Loucy (cell line): ENCODE measurements around the gene APOL6.

Experiments used
- H2AFZ ChIP-seq: fragments of 200-600 bp; sonication (generic); 2 replicates; pipeline ENCODE4 v1.6.0; 2016; ENCODE audit warnings: antibody characterized with exemption, mild to moderate bottlenecking, low read length, moderate library complexity
- H3F3A ChIP-seq: fragments of 200-600 bp; 2 replicates; pipeline ENCODE4 v1.6.0; 2016; ENCODE audit warnings: antibody characterized with exemption, low read depth, mild to moderate bottlenecking
- H3K27me3 ChIP-seq: fragments of 200-600 bp; sonication (generic); 2 replicates; pipeline ENCODE4 v1.6.1; 2014; ENCODE audit warnings: low read length, mild to moderate bottlenecking; ENCODE audit not compliant: insufficient read depth, poor library complexity, severe bottlenecking
- H3K36me3 ChIP-seq: fragments of 200-600 bp; sonication (generic); 2 replicates; pipeline ENCODE4 v1.6.1; 2016; ENCODE audit warnings: low read length; ENCODE audit not compliant: insufficient read depth
- H3K4me1 ChIP-seq: fragments of 200-600 bp; sonication (generic); 2 replicates; pipeline ENCODE4 v1.5.1; 2014; ENCODE audit warnings: low read length, mild to moderate bottlenecking; ENCODE audit not compliant: insufficient read depth, poor library complexity, severe bottlenecking
- H3K4me2 ChIP-seq: fragments of 200-600 bp; sonication (generic); 2 replicates; pipeline ENCODE4 v1.6.0; 2014; ENCODE audit warnings: antibody characterized with exemption, low read length, low read depth, mild to moderate bottlenecking; ENCODE audit not compliant: poor library complexity, severe bottlenecking
- H3K4me3 ChIP-seq: fragments of 200-600 bp; sonication (generic); 2 replicates; pipeline ENCODE4 v1.5.1; 2014; ENCODE audit warnings: low read length, mild to moderate bottlenecking, mixed read lengths; ENCODE audit not compliant: poor library complexity, severe bottlenecking
- H3K79me2 ChIP-seq: fragments of 200-600 bp; sonication (generic); 2 replicates; pipeline ENCODE4 v1.6.1; 2014; ENCODE audit warnings: low read length; ENCODE audit not compliant: insufficient read depth
- H3K9ac ChIP-seq: fragments of 200-600 bp; sonication (generic); 2 replicates; pipeline ENCODE4 v1.6.0; 2014; ENCODE audit warnings: mild to moderate bottlenecking, low read depth, low read length, moderate library complexity; ENCODE audit not compliant: poor library complexity, severe bottlenecking
- H3K9me2 ChIP-seq: fragments of 200-600 bp; sonication (generic); replicated peaks from 2 replicates; pipeline ENCODE4 v1.6.1; 2016; ENCODE audit warnings: low read depth, low read length, mixed read lengths
- H3K9me3 ChIP-seq: fragments of 200-600 bp; sonication (generic); 2 replicates; pipeline ENCODE4 v1.6.1; 2014; ENCODE audit warnings: mild to moderate bottlenecking, antibody characterized with exemption, low read length, low read depth; ENCODE audit not compliant: insufficient read depth
- H4K20me1 ChIP-seq: fragments of 200-600 bp; sonication (generic); 2 replicates; pipeline ENCODE4 v1.6.0; 2014; ENCODE audit warnings: antibody characterized with exemption, low read length, mild to moderate bottlenecking; ENCODE audit not compliant: insufficient read depth, poor library complexity, severe bottlenecking
- CTCF ChIP-seq: fragments of 200-600 bp; sonication (generic); conservative IDR thresholded peaks from 2 replicates; pipeline ENCODE4 v1.5.1; 2014; ENCODE audit warnings: mild to moderate bottlenecking, antibody characterized with exemption, low read length
- EZH2phosphoT487 ChIP-seq: fragments of 200-600 bp; IDR thresholded peaks from 2 replicates; pipeline ENCODE4 v1.6.1; 2018; ENCODE audit warnings: antibody characterized with exemption, mild to moderate bottlenecking, moderate library complexity, borderline replicate concordance

The APOL6 gene, protein sequence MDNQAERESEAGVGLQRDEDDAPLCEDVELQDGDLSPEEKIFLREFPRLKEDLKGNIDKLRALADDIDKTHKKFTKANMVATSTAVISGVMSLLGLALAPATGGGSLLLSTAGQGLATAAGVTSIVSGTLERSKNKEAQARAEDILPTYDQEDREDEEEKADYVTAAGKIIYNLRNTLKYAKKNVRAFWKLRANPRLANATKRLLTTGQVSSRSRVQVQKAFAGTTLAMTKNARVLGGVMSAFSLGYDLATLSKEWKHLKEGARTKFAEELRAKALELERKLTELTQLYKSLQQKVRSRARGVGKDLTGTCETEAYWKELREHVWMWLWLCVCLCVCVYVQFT

GRCh38 chr22:35648066-35649025 is at the start of gene APOL6:
APOL6 (plus strand) TSS chr22:35648446; CDS start chr22:35656426, 7,980 bp downstream.
- no peaks in the 10 kb centered on the region for H3K27me3 ChIP-seq
- H3K9ac ChIP-seq = peak within 1 kb of the TSS; percentile 88
- H3K4me3 ChIP-seq = peak within 1 kb of the TSS; percentile 91

GRCh38 chr22:35599364-35599763 is 48.9 kb upstream of the APOL6 start:
- Histone ChIP-seq H3K27me3 (no peaks in the 10 kb centered on the region), H3K36me3 (no peaks in the 10 kb centered on the region), H3K9ac (no peak overlapping the region), H3F3A (no peaks in the 10 kb centered on the region), H2AFZ (no peak overlapping the region), H3K4me2 (no peak overlapping the region), H3K9me2 (no peaks in the 10 kb centered on the region), H3K9me3 (no peaks in the 10 kb centered on the region), H4K20me1 (no peaks in the 10 kb centered on the region), H3K79me2 (no peaks in the 10 kb centered on the region), H3K4me1 (peaks cover 19% of the 10 kb centered on the region), H3K4me3 (no peak overlapping the region)
- no peak for TF ChIP-seq EZH2phosphoT487
- TF ChIP-seq CTCF = no peak

More at GRCh38 chr22:35648066-35649025, at the start of gene APOL6:
- Histone ChIP-seq H3K4me2 (peak within 1 kb of the TSS; percentile 63), H3K9me3 (no peaks in the 10 kb centered on the region; the same call in 1 of the 2 replicates), H3F3A (no peaks in the 10 kb centered on the region), H3K36me3 (no peaks in the 10 kb centered on the region), H4K20me1 (no peaks in the 10 kb centered on the region), H2AFZ (peak within 1 kb of the TSS; percentile 87), H3K79me2 (peaks cover 32% of the 10 kb centered on the region), H3K4me1 (peaks cover 18% of the 10 kb centered on the region), H3K9me2 (no peaks in the 10 kb centered on the region)
- no peak for TF ChIP-seq CTCF
- TF ChIP-seq EZH2phosphoT487 = no peak

- H3K4me1 ChIP-seq = peaks cover 31% of the 10 kb centered on the region
- H3K4me2 ChIP-seq = peak overlapping the region; percentile 22
- H4K20me1 ChIP-seq = no peaks in the 10 kb centered on the region
- no peak overlapping the region for H2AFZ ChIP-seq
- no peak overlapping the region for H3K4me3 ChIP-seq
- no peak for TF ChIP-seq CTCF
- no peak for TF ChIP-seq EZH2phosphoT487
- H3K9ac ChIP-seq = no peak overlapping the region
- H3K9me3 ChIP-seq = no peaks in the 10 kb centered on the region
- H3K27me3 ChIP-seq = no peaks in the 10 kb centered on the region
- H3K36me3 ChIP-seq = no peaks in the 10 kb centered on the region
- no peaks in the 10 kb centered on the region for H3F3A ChIP-seq
- no peaks in the 10 kb centered on the region for H3K79me2 ChIP-seq
- no peaks in the 10 kb centered on the region for H3K9me2 ChIP-seq
Measured at GRCh38 chr22:35600476-35600875, 47.8 kb upstream of the APOL6 start.
